ENCODE results near the gene MKX. TPM values are rescaled to one million over a fixed set of nuclear protein-coding genes. Genes with fewer than 3 reads are reported as not detected.

MKX gene
- total and polyA plus RNA-seq, 2 donors (not counting 1 experiment from before 2014, with no cell fraction given) = not detected

DNA sequence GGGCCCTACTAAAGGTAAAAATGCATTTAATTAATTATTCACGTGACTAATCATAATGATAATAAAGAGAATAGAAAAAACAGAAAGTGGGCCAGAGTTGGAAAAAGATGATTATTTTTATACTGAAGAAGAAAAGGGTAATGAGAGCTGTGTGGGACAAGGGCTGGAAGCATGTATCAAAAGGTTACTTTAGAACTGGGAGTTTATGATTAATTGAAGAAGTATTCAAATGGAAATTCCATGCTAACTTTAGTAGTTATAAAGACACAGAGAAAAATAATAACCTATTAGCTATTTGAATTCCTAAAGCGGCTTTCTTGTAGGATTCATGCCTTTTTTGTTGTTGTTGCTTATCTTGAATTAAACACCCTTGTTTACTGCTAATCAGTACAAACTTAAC lies 49.9 kb downstream of the MKX start:
- intact Hi-C loops (cut with micrococcal nuclease) = no loop called here
- TF ChIP-seq EZH2 (IDR thresholded peaks at IDR 0.05; ENCODE audit: borderline replicate concordance, insufficient read depth, low read depth, low read length, poor library complexity, severe bottlenecking) = no peak
- TF ChIP-seq, protein P1, sequence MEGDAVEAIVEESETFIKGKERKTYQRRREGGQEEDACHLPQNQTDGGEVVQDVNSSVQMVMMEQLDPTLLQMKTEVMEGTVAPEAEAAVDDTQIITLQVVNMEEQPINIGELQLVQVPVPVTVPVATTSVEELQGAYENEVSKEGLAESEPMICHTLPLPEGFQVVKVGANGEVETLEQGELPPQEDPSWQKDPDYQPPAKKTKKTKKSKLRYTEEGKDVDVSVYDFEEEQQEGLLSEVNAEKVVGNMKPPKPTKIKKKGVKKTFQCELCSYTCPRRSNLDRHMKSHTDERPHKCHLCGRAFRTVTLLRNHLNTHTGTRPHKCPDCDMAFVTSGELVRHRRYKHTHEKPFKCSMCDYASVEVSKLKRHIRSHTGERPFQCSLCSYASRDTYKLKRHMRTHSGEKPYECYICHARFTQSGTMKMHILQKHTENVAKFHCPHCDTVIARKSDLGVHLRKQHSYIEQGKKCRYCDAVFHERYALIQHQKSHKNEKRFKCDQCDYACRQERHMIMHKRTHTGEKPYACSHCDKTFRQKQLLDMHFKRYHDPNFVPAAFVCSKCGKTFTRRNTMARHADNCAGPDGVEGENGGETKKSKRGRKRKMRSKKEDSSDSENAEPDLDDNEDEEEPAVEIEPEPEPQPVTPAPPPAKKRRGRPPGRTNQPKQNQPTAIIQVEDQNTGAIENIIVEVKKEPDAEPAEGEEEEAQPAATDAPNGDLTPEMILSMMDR (IDR thresholded peaks at IDR 0.05) = no peak
- Histone ChIP-seq H3K27ac (ENCODE audit: low read length in 2 of 2) (no peak overlapping the region), H3K9ac (ENCODE audit: low read length) (no peak overlapping the region), H2AFZ (ENCODE audit: insufficient read depth, low read depth, low read length, poor library complexity, severe bottlenecking) (no peak overlapping the region), H3K4me2 (replicated peaks; ENCODE audit: low read depth, low read length, poor library complexity, severe bottlenecking) (no peak overlapping the region), H3K27me3 (replicated peaks in 1 of 4; ENCODE audit: control extremely low read depth in 1 of 4, control insufficient read depth in 3 of 4, insufficient read depth in 4 of 4, low read length in 3 of 4) (no peaks in the 10 kb centered on the region), H3K4me1 (ENCODE audit: control insufficient read depth in 2 of 2, insufficient read depth in 2 of 2, low read length in 2 of 2) (no peaks in the 10 kb centered on the region), H3K4me3 (ENCODE audit: control extremely low read depth in 1 of 5, extremely low read depth in 1 of 5, insufficient read depth in 1 of 5, low read depth in 2 of 5, low read length in 4 of 5) (no peak overlapping the region), H4K20me1 (ENCODE audit: control insufficient read depth, insufficient read depth, low read length, poor library complexity, severe bottlenecking) (no peaks in the 10 kb centered on the region), H3K9me3 (ENCODE audit: control extremely low read depth in 1 of 3, control insufficient read depth in 2 of 3, insufficient read depth in 1 of 3, low read length in 2 of 3) (no peaks in the 10 kb centered on the region), H3K36me3 (replicated peaks in 1 of 2; ENCODE audit: control extremely low read depth in 1 of 2, control insufficient read depth in 1 of 2, extremely low read depth in 1 of 2, insufficient read depth in 2 of 2, low read length in 1 of 2) (no peaks in the 10 kb centered on the region), H3K79me2 (ENCODE audit: control insufficient read depth, insufficient read depth, low read length) (no peaks in the 10 kb centered on the region)
- H3K9me3 Mint-ChIP-seq (ENCODE audit: insufficient read depth) = no peaks in the 10 kb centered on the region
- ChIA-PET POLR2A (no interaction called here), CTCF (no interaction called here)
- DNase-seq (no peak), ATAC-seq (ENCODE audit: low read depth) (no peak)
- H3K27ac Mint-ChIP-seq = no peak overlapping the region
- WGBS (ENCODE audit: insufficient coverage) = no CpG with 5 or more reads among the region's 2 CpGs
- peaks cover 7% of the 10 kb centered on the region for H3K27me3 Mint-ChIP-seq
- no peak overlapping the region for H3K4me3 Mint-ChIP-seq
- no peaks in the 10 kb centered on the region for H3K4me1 Mint-ChIP-seq

DNA sequence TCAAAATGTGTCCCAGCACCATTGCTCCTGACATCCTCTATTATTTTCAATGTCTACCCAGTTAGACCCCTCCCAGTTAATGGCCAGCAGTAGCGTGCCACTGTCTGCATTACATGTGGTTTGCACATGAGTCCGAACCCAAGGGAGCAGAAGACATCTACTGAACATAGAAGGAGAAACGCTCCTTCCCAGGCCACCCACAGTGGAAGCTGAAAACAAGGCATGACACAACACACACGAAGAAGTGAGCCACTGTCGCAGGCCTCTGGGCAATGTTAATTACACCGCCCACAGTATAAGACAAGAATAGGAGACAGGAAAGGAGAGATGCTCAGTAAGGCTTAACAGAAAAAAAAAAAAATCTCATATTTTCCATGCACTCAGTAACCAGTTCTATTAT lies 50.5 kb downstream of the MKX start:
- intact Hi-C loops (cut with micrococcal nuclease) = no loop called here
- H3K27ac ChIP-seq (ENCODE audit: low read length in 2 of 2) = no peak overlapping the region
- H3K79me2 ChIP-seq (ENCODE audit: control insufficient read depth, insufficient read depth, low read length) = no peaks in the 10 kb centered on the region
- Mint-ChIP-seq H3K27ac (no peak overlapping the region), H3K4me1 (no peaks in the 10 kb centered on the region), H3K9me3 (ENCODE audit: insufficient read depth) (no peaks in the 10 kb centered on the region), H3K4me3 (no peak overlapping the region), H3K27me3 (peaks cover 10% of the 10 kb centered on the region)
- DNase-seq (no peak), ATAC-seq (ENCODE audit: low read depth) (no peak)
- no peaks in the 10 kb centered on the region for H3K27me3 ChIP-seq (replicated peaks in 1 of 4; ENCODE audit: control extremely low read depth in 1 of 4, control insufficient read depth in 3 of 4, insufficient read depth in 4 of 4, low read length in 3 of 4)
- no peak overlapping the region for H3K9ac ChIP-seq (ENCODE audit: low read length)
- no peaks in the 10 kb centered on the region for H3K36me3 ChIP-seq (replicated peaks in 1 of 2; ENCODE audit: control extremely low read depth in 1 of 2, control insufficient read depth in 1 of 2, extremely low read depth in 1 of 2, insufficient read depth in 2 of 2, low read length in 1 of 2)
- ChIA-PET POLR2A (no interaction called here), CTCF (no interaction called here)
- H3K4me3 ChIP-seq (ENCODE audit: control extremely low read depth in 1 of 5, extremely low read depth in 1 of 5, insufficient read depth in 1 of 5, low read depth in 2 of 5, low read length in 4 of 5) = no peak overlapping the region
- no peak for TF ChIP-seq EZH2 (IDR thresholded peaks at IDR 0.05; ENCODE audit: borderline replicate concordance, insufficient read depth, low read depth, low read length, poor library complexity, severe bottlenecking)
- TF ChIP-seq, protein P1 (IDR thresholded peaks at IDR 0.05) = no peak
- H2AFZ ChIP-seq (ENCODE audit: insufficient read depth, low read depth, low read length, poor library complexity, severe bottlenecking) = no peak overlapping the region
- no peaks in the 10 kb centered on the region for H3K9me3 ChIP-seq (ENCODE audit: control extremely low read depth in 1 of 3, control insufficient read depth in 2 of 3, insufficient read depth in 1 of 3, low read length in 2 of 3)
- 85% methylated on average over 2 of the region's 6 CpGs for WGBS (ENCODE audit: insufficient coverage)
- H3K4me1 ChIP-seq (ENCODE audit: control insufficient read depth in 2 of 2, insufficient read depth in 2 of 2, low read length in 2 of 2) = no peaks in the 10 kb centered on the region
- no peaks in the 10 kb centered on the region for H4K20me1 ChIP-seq (ENCODE audit: control insufficient read depth, insufficient read depth, low read length, poor library complexity, severe bottlenecking)
- no peak overlapping the region for H3K4me2 ChIP-seq (replicated peaks; ENCODE audit: low read depth, low read length, poor library complexity, severe bottlenecking)

Data from B cell (primary cell).